Keratinocyte (primary cell): ENCODE measurements around the gene NPHS1. TPM values are rescaled to one million over a fixed set of nuclear protein-coding genes. Genes with fewer than 3 reads are reported as not detected.

ENCODE experiments used
- DNase-seq: peaks from one replicate; pipeline ENCODE4 v3.0.0-alpha.2; 2011; ENCODE audit warnings: low read depth, missing footprints, low spot score
- FAIRE-seq: peaks from 2 replicates; lab custom pipeline; 2011; peaks lifted over from hg19 to GRCh38; lab: Jason Lieb, UNC
- H2AFZ ChIP-seq: 2 replicates; pipeline ENCODE4 v1.6.0; 2012; ENCODE audit warnings: low read length, control low read depth, inconsistent platforms; ENCODE audit not compliant: control insufficient read depth
- H3K27ac ChIP-seq: 2 replicates; pipeline ENCODE4 v1.5.1; 2011; ENCODE audit warnings: low read length; ENCODE audit not compliant: control insufficient read depth, insufficient read depth
- H3K27me3 ChIP-seq: 3 replicates; pipeline ENCODE4 v1.6.0; 2011; ENCODE audit warnings: low read length; ENCODE audit not compliant: control insufficient read depth, insufficient read depth; ENCODE audit errors: extremely low read depth
- H3K36me3 ChIP-seq, 2 experiments: 2 replicates in 1 of 2; 3 replicates in 1 of 2; pipeline ENCODE4 v1.5.1; 2011; ENCODE audit warnings: low read length in 2 of 2, mild to moderate bottlenecking in 1 of 2; ENCODE audit not compliant: control insufficient read depth in 2 of 2, insufficient read depth in 2 of 2; ENCODE audit errors: extremely low read depth in 1 of 2
- H3K4me1 ChIP-seq: 3 replicates; pipeline ENCODE4 v1.5.1; 2011; ENCODE audit warnings: low read length; ENCODE audit not compliant: control insufficient read depth, insufficient read depth; ENCODE audit errors: extremely low read depth
- H3K4me2 ChIP-seq: 3 replicates; pipeline ENCODE4 v1.6.0; 2011; ENCODE audit warnings: low read depth, low read length; ENCODE audit not compliant: control insufficient read depth, insufficient read depth; ENCODE audit errors: extremely low read depth
- H3K4me3 ChIP-seq, 3 experiments: fragments of 200-600 bp in 1 of 3; sonication (generic) in 1 of 3; 2 replicates in 2 of 3; 3 replicates in 1 of 3; pipeline ENCODE4 v1.5.1; 2011 to 2016; ENCODE audit warnings: low read length in 3 of 3, mild to moderate bottlenecking in 3 of 3, control low read depth in 2 of 3, inconsistent platforms in 1 of 3, low read depth in 1 of 3, mixed read lengths in 1 of 3, mixed run types in 1 of 3, moderate library complexity in 1 of 3; ENCODE audit not compliant: control insufficient read depth in 2 of 3, insufficient read depth in 2 of 3; ENCODE audit errors: extremely low read depth in 1 of 3
- H3K79me2 ChIP-seq: 2 replicates; pipeline ENCODE4 v1.6.0; 2012; ENCODE audit warnings: low read length; ENCODE audit not compliant: control insufficient read depth, insufficient read depth
- H3K9ac ChIP-seq: 3 replicates; pipeline ENCODE4 v1.6.0; 2011; ENCODE audit warnings: low read length; ENCODE audit not compliant: control insufficient read depth, insufficient read depth; ENCODE audit errors: extremely low read depth
- H3K9me1 ChIP-seq: 3 replicates; pipeline ENCODE4 v1.6.0; 2011; ENCODE audit warnings: low read length; ENCODE audit not compliant: control insufficient read depth, insufficient read depth; ENCODE audit errors: extremely low read depth
- H3K9me3 ChIP-seq: 2 replicates; pipeline ENCODE4 v1.5.1; 2012; ENCODE audit warnings: low read depth, low read length; ENCODE audit not compliant: control insufficient read depth
- H4K20me1 ChIP-seq: 3 replicates; pipeline ENCODE4 v1.6.0; 2011; ENCODE audit warnings: low read length; ENCODE audit not compliant: control insufficient read depth, insufficient read depth; ENCODE audit errors: extremely low read depth
- EZH2 ChIP-seq: IDR thresholded peaks from one replicate; pipeline ENCODE4 v1.6.1; 2012; ENCODE audit warnings: inconsistent platforms, mild to moderate bottlenecking, low read length, moderate library complexity
- dilution Hi-C: fragments of 300-500 bp; cut with MboI; formaldehyde crosslinking; loops from one replicate; pipeline ENCODE4 v1.7.0; 2020; ENCODE audit warnings: low sequenced_read_pairs; ENCODE audit not compliant: extremely low pct_ligation_motif_present
- polyA minus RNA-seq, 3 experiments: library from RNA; depleted of rRNA, polyadenylated mRNA; stranded (reverse); fragments of >200 nt; gene quantifications; 1 replicate in 1 of 3; 2 replicates in 1 of 3; 3 replicates in 1 of 3; pipeline ENCODE4 v1.2.3, GENCODE V29; 2011
- polyA plus RNA-seq, 5 experiments: library from polyadenylated mRNA; depleted of rRNA in 3 of 5; stranded (reverse) in 3 of 5; stranded (forward) in 1 of 5; unstranded in 1 of 5; fragments of >200 nt; gene quantifications; 1 replicate in 1 of 5; 2 replicates in 3 of 5; 3 replicates in 1 of 5; pipeline versions ENCODE4 v1.2.1 to v1.2.3, GENCODE V29; 2011 to 2012; ENCODE audit warnings: missing spikeins in 2 of 5, low read depth in 1 of 5, low replicate concordance in 1 of 5
- TF ChIP-seq, protein P1 (sequence below), 3 experiments: IDR thresholded peaks in 1 of 3; conservative IDR thresholded peaks in 1 of 3; optimal IDR thresholded peaks in 1 of 3; 2 replicates in 2 of 3; 3 replicates in 1 of 3; pipeline versions ENCODE3 to v1.5.1; 2011; ENCODE audit warnings: low read length in 3 of 3, mild to moderate bottlenecking in 3 of 3, moderate library complexity in 2 of 3, control low read depth in 1 of 3, inconsistent platforms in 1 of 3; ENCODE audit not compliant: insufficient read depth in 2 of 3; ENCODE audit errors: extremely low read depth in 1 of 3

Gene NPHS1, protein sequence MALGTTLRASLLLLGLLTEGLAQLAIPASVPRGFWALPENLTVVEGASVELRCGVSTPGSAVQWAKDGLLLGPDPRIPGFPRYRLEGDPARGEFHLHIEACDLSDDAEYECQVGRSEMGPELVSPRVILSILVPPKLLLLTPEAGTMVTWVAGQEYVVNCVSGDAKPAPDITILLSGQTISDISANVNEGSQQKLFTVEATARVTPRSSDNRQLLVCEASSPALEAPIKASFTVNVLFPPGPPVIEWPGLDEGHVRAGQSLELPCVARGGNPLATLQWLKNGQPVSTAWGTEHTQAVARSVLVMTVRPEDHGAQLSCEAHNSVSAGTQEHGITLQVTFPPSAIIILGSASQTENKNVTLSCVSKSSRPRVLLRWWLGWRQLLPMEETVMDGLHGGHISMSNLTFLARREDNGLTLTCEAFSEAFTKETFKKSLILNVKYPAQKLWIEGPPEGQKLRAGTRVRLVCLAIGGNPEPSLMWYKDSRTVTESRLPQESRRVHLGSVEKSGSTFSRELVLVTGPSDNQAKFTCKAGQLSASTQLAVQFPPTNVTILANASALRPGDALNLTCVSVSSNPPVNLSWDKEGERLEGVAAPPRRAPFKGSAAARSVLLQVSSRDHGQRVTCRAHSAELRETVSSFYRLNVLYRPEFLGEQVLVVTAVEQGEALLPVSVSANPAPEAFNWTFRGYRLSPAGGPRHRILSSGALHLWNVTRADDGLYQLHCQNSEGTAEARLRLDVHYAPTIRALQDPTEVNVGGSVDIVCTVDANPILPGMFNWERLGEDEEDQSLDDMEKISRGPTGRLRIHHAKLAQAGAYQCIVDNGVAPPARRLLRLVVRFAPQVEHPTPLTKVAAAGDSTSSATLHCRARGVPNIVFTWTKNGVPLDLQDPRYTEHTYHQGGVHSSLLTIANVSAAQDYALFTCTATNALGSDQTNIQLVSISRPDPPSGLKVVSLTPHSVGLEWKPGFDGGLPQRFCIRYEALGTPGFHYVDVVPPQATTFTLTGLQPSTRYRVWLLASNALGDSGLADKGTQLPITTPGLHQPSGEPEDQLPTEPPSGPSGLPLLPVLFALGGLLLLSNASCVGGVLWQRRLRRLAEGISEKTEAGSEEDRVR (N-terminal part only)
- polyA plus RNA-seq (not detected in 3 replicates), polyA minus RNA-seq (not detected in 3 replicates)
- not detected for polyA plus RNA-seq (2011; ENCODE audit: low read depth)
- polyA plus RNA-seq (2011; cell fraction: cytosol; rRNA removed), result not detected in 2 replicates
- not detected in 2 replicates for polyA plus RNA-seq (2011; cell fraction: nucleus; rRNA removed)
- not detected in 2 replicates for polyA plus RNA-seq (2012; ENCODE audit: low replicate concordance)
- polyA minus RNA-seq (2011; cell fraction: cytosol; rRNA and poly(A)+ RNA removed), result not detected
- not detected in 2 replicates for polyA minus RNA-seq (2011; cell fraction: nucleus; rRNA and poly(A)+ RNA removed)

DNA sequence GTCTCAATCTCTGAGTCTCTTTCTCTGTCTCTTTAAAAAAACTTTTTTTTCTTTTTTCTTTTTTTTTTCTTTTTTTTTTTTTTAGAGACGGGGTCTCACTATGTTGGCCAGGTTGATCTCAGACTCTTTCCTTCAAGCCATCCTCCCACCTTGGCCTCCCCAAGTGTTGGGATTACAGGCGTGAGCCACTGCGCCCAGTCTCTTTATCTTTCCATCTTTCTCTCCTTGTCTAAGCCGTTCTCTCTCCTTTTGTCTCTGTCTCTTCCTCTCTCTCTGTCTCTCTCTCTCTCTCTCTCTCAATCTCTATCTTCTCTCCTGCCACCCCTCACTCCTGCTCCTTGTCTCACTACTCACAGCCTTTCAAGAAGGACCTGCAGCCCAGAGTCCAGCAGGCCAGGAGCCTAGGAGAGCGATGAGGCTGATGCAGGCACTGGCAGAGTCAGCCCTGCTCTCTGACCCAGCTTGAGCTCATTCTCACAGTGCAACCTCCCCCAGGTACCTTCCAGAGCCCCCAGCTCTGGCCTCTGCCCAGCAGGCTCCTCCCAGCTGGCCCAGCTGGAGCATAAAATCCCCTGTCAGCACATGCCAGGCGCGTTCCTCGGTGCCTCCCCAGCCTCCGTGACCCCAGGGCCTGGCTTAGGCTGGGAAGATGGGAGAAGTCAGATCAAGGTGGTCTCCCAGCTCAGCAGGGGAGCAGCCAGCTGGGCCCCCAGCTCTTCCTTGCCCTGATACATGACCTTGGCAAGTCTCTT lies at the start of gene NPHS1:
NPHS1 (minus strand) TSS at position 476 of the 752 bp plus-strand sequence. CDS start 667 bp downstream, outside the sequence.
- FAIRE-seq (no peak), DNase-seq (no peak)
- no peaks in the 10 kb centered on the region for H3K79me2 ChIP-seq
- no peaks in the 10 kb centered on the region for H4K20me1 ChIP-seq
- peaks cover 38% of the 10 kb centered on the region for H3K27me3 ChIP-seq
- dilution Hi-C loops, result no loop called here
- no peak within 1 kb of the TSS for H3K4me3 ChIP-seq
- no peaks in the 10 kb centered on the region for H3K9me3 ChIP-seq
- H3K4me1 ChIP-seq, result no peaks in the 10 kb centered on the region
- no peak for TF ChIP-seq EZH2
- TF ChIP-seq, protein P1, sequence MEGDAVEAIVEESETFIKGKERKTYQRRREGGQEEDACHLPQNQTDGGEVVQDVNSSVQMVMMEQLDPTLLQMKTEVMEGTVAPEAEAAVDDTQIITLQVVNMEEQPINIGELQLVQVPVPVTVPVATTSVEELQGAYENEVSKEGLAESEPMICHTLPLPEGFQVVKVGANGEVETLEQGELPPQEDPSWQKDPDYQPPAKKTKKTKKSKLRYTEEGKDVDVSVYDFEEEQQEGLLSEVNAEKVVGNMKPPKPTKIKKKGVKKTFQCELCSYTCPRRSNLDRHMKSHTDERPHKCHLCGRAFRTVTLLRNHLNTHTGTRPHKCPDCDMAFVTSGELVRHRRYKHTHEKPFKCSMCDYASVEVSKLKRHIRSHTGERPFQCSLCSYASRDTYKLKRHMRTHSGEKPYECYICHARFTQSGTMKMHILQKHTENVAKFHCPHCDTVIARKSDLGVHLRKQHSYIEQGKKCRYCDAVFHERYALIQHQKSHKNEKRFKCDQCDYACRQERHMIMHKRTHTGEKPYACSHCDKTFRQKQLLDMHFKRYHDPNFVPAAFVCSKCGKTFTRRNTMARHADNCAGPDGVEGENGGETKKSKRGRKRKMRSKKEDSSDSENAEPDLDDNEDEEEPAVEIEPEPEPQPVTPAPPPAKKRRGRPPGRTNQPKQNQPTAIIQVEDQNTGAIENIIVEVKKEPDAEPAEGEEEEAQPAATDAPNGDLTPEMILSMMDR (optimal IDR thresholded peaks at IDR 0.05 in 1 of 3, IDR thresholded peaks at IDR 0.05 in 1 of 3, conservative IDR thresholded peaks at IDR 0.05 in 1 of 3; ENCODE audit: extremely low read depth in 1 of 3, insufficient read depth in 2 of 3, low read length in 3 of 3), result no peak
- H3K27ac ChIP-seq, result no peak within 1 kb of the TSS
- H3K36me3 ChIP-seq, result no peaks in the 10 kb centered on the region
- H3K4me2 ChIP-seq, result no peak within 1 kb of the TSS
- no peaks in the 10 kb centered on the region for H3K9me1 ChIP-seq
- H3K9ac ChIP-seq, result no peak within 1 kb of the TSS
- H2AFZ ChIP-seq, result no peak within 1 kb of the TSS
